ENCODE data around the gene KRTAP19-5.

DNA sequence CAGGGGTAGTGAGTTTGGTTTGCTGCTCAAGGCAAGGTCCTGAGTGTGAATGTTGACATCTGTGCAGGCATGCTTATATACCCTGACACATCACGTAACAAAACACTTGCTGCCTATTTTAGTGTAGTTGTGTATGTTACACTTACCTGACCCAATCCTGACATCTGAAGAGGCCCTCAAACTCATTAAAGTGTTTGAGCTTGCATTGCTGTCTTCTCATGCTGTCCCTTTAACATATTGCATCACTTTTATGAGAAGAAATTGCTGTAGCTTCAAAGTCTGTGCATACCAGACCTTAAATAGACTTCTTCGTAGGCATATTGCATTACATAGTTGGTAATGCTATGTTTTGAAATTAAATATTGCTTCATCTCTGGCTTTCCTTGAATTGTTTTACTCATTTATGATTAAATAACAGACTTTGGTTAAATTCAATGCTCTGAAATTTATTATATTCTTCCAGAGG is 9.9 kb downstream of the KRTAP19-5 start, which contains the start of gene KRTAP19-3:
- no peak for TF ChIP-seq EZH2 (IDR thresholded peaks at IDR 0.05; ENCODE audit: insufficient read depth, low read length)
- TF ChIP-seq, protein P1, sequence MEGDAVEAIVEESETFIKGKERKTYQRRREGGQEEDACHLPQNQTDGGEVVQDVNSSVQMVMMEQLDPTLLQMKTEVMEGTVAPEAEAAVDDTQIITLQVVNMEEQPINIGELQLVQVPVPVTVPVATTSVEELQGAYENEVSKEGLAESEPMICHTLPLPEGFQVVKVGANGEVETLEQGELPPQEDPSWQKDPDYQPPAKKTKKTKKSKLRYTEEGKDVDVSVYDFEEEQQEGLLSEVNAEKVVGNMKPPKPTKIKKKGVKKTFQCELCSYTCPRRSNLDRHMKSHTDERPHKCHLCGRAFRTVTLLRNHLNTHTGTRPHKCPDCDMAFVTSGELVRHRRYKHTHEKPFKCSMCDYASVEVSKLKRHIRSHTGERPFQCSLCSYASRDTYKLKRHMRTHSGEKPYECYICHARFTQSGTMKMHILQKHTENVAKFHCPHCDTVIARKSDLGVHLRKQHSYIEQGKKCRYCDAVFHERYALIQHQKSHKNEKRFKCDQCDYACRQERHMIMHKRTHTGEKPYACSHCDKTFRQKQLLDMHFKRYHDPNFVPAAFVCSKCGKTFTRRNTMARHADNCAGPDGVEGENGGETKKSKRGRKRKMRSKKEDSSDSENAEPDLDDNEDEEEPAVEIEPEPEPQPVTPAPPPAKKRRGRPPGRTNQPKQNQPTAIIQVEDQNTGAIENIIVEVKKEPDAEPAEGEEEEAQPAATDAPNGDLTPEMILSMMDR (IDR thresholded peaks at IDR 0.05; ENCODE audit: insufficient read depth, low read depth, low read length) = no peak
